ENCODE measurements around the gene RSL1D1. TPM values are rescaled to one million over a fixed set of nuclear protein-coding genes. Genes with fewer than 3 reads are reported as not detected.

Gene RSL1D1
- total RNA-seq, 1 donor from 2014 or later = 209 TPM

GRCh38 chr16:11868412-11868980, 17.2 kb upstream of the RSL1D1 start:
- no peaks in the 10 kb centered on the region for H3K36me3 Mint-ChIP-seq (ENCODE audit: low read depth, unreplicated experiment)
- no peak overlapping the region for H3K4me3 Mint-ChIP-seq (ENCODE audit: unreplicated experiment)
- Histone ChIP-seq H4K20me1 (ENCODE audit: insufficient read depth, low read length) (peaks cover 51% of the 10 kb centered on the region), H3K27me3 (ENCODE audit: insufficient read depth, low read length) (no peaks in the 10 kb centered on the region), H3K9me3 (ENCODE audit: insufficient read depth, low read depth, low read length) (no peaks in the 10 kb centered on the region), H3K79me2 (ENCODE audit: insufficient read depth, low read length) (no peaks in the 10 kb centered on the region), H3K27ac (ENCODE audit: low read depth, low read length) (no peak overlapping the region), H2AFZ (ENCODE audit: low read depth, low read length) (no peak overlapping the region), H3K4me3 (ENCODE audit: insufficient read depth, low read depth, low read length) (no peak overlapping the region), H3K9ac (ENCODE audit: low read length) (no peak overlapping the region), H3K36me3 (ENCODE audit: insufficient read depth, low read length) (peaks cover 27% of the 10 kb centered on the region), H3K4me1 (ENCODE audit: insufficient read depth, low read length) (no peaks in the 10 kb centered on the region), H3K4me2 (ENCODE audit: low read length) (no peak overlapping the region)
- no peaks in the 10 kb centered on the region for H3K27me3 Mint-ChIP-seq (ENCODE audit: low read depth, unreplicated experiment)
- peaks cover 19% of the 10 kb centered on the region for H3K4me1 Mint-ChIP-seq (ENCODE audit: low read depth, unreplicated experiment)
- no peaks in the 10 kb centered on the region for H3K9me3 Mint-ChIP-seq (ENCODE audit: unreplicated experiment)
- no peak for FAIRE-seq
- no peak for DNase-seq (ENCODE audit: low read depth)
- TF ChIP-seq CTCF (IDR thresholded peaks at IDR 0.05; ENCODE audit: insufficient read depth, low read depth, low read length) (no peak), EZH2 (IDR thresholded peaks at IDR 0.05; ENCODE audit: insufficient read depth, low read length) (no peak)
- no peak overlapping the region for H3K27ac Mint-ChIP-seq (ENCODE audit: unreplicated experiment)

- no peak overlapping the region for H2AFZ ChIP-seq (ENCODE audit: low read depth, low read length)
- no peaks in the 10 kb centered on the region for H3K36me3 ChIP-seq (ENCODE audit: insufficient read depth, low read length)
- no peak overlapping the region for H3K27ac ChIP-seq (ENCODE audit: low read depth, low read length)
- no peak for DNase-seq (ENCODE audit: low read depth)
- H3K9me3 ChIP-seq (ENCODE audit: insufficient read depth, low read depth, low read length) = no peaks in the 10 kb centered on the region
- no peak overlapping the region for H3K4me3 ChIP-seq (ENCODE audit: insufficient read depth, low read depth, low read length)
- no peak overlapping the region for H3K27ac Mint-ChIP-seq (ENCODE audit: unreplicated experiment)
- FAIRE-seq = no peak
- no peak overlapping the region for H3K4me2 ChIP-seq (ENCODE audit: low read length)
- H4K20me1 ChIP-seq (ENCODE audit: insufficient read depth, low read length) = peaks cover 24% of the 10 kb centered on the region
- no peaks in the 10 kb centered on the region for H3K27me3 Mint-ChIP-seq (ENCODE audit: low read depth, unreplicated experiment)
- peaks cover 2% of the 10 kb centered on the region for H3K4me1 Mint-ChIP-seq (ENCODE audit: low read depth, unreplicated experiment)
- TF ChIP-seq CTCF (IDR thresholded peaks at IDR 0.05; ENCODE audit: insufficient read depth, low read depth, low read length) (no peak), EZH2 (IDR thresholded peaks at IDR 0.05; ENCODE audit: insufficient read depth, low read length) (no peak)
- no peaks in the 10 kb centered on the region for H3K27me3 ChIP-seq (ENCODE audit: insufficient read depth, low read length)
- H3K4me1 ChIP-seq (ENCODE audit: insufficient read depth, low read length) = no peaks in the 10 kb centered on the region
- H3K4me3 Mint-ChIP-seq (ENCODE audit: unreplicated experiment) = no peak overlapping the region
- H3K79me2 ChIP-seq (ENCODE audit: insufficient read depth, low read length) = peaks cover 20% of the 10 kb centered on the region
- peaks cover 2% of the 10 kb centered on the region for H3K36me3 Mint-ChIP-seq (ENCODE audit: low read depth, unreplicated experiment)
- no peaks in the 10 kb centered on the region for H3K9me3 Mint-ChIP-seq (ENCODE audit: unreplicated experiment)
- H3K9ac ChIP-seq (ENCODE audit: low read length) = no peak overlapping the region
Observed at GRCh38 chr16:11862489-11862888, 11.1 kb upstream of the RSL1D1 start.

GRCh38 chr16:11857161-11857560, 5.8 kb upstream of the RSL1D1 start:
- Mint-ChIP-seq H3K9me3 (ENCODE audit: unreplicated experiment) (no peaks in the 10 kb centered on the region), H3K36me3 (ENCODE audit: low read depth, unreplicated experiment) (peaks cover 2% of the 10 kb centered on the region), H3K27ac (ENCODE audit: unreplicated experiment) (no peak overlapping the region), H3K27me3 (ENCODE audit: low read depth, unreplicated experiment) (no peaks in the 10 kb centered on the region), H3K4me3 (ENCODE audit: unreplicated experiment) (no peak overlapping the region), H3K4me1 (ENCODE audit: low read depth, unreplicated experiment) (peaks cover 11% of the 10 kb centered on the region)
- Histone ChIP-seq H3K36me3 (ENCODE audit: insufficient read depth, low read length) (peaks cover 2% of the 10 kb centered on the region), H3K9me3 (ENCODE audit: insufficient read depth, low read depth, low read length) (no peaks in the 10 kb centered on the region), H3K27ac (ENCODE audit: low read depth, low read length) (no peak overlapping the region), H2AFZ (ENCODE audit: low read depth, low read length) (no peak overlapping the region), H3K9ac (ENCODE audit: low read length) (no peak overlapping the region), H3K4me2 (ENCODE audit: low read length) (no peak overlapping the region), H4K20me1 (ENCODE audit: insufficient read depth, low read length) (peaks cover 40% of the 10 kb centered on the region), H3K79me2 (ENCODE audit: insufficient read depth, low read length) (peaks cover 64% of the 10 kb centered on the region), H3K4me3 (ENCODE audit: insufficient read depth, low read depth, low read length) (no peak overlapping the region), H3K4me1 (ENCODE audit: insufficient read depth, low read length) (peaks cover 8% of the 10 kb centered on the region), H3K27me3 (ENCODE audit: insufficient read depth, low read length) (no peaks in the 10 kb centered on the region)
- no peak for FAIRE-seq
- TF ChIP-seq EZH2 (IDR thresholded peaks at IDR 0.05; ENCODE audit: insufficient read depth, low read length) (no peak), CTCF (IDR thresholded peaks at IDR 0.05; ENCODE audit: insufficient read depth, low read depth, low read length) (no peak)
- no peak for DNase-seq (ENCODE audit: low read depth)
